GM12865 (cell line): ENCODE measurements around the gene KDM4B.

ENCODE experiments used
- DNase-seq: peaks from one replicate; pipeline ENCODE4 v3.0.0; 2010; ENCODE audit warnings: low read depth
- H3K4me3 ChIP-seq: 2 replicates; pipeline ENCODE4 v1.5.1; 2011; ENCODE audit warnings: mild to moderate bottlenecking, low read depth, low read length, control low read depth
- TF ChIP-seq, protein P1 (sequence below): IDR thresholded peaks from 2 replicates; pipeline ENCODE4 v1.5.1; 2011; ENCODE audit warnings: low read length, control low read depth, low read depth, inconsistent platforms; ENCODE audit not compliant: insufficient read depth; ENCODE audit errors: missing control alignments

The KDM4B gene

DNA sequence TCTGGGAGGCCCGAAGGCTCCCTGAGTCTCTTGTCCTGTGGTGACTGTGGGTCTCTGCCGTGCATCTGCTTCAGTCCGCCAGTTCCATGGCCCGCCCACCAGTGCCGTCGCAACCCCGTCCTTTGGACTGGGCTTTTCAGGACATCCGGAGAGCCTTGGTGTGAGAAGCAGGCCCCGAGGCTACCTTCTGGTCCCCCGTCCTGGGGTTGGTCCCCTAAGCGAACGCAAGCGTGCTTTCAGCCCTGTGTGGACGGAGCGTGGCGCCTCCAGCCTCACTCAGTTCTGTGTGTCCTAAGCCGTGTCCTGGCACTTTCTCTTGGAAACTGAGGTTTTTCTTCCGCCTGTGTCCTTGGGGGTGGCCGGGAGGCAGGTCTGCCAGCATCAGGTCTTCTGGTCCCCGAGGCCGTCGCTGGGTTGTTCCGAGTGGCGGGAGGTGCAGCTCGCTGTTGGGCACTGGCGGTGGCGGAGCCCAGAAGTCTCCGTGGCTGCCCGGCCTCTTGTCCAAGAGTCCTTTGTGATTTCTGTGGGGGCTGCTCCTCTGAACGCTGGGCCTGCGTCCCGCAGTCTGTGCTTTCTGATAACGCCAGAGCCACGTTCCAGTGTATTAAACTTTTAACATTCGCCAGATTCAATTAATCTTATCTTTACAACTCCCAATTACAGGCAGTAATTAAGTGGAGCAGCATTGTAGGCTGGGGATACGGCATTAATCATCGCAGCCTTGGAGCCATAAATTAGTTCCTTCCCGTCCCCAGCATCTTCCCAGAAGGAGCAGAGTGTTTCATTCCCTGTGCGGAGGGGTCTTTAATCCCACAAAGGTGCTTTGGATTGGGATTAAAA lies 99.5 kb downstream of the KDM4B start:
- no peak overlapping the region for H3K4me3 ChIP-seq
- DNase-seq: no peak
- TF ChIP-seq, protein P1, sequence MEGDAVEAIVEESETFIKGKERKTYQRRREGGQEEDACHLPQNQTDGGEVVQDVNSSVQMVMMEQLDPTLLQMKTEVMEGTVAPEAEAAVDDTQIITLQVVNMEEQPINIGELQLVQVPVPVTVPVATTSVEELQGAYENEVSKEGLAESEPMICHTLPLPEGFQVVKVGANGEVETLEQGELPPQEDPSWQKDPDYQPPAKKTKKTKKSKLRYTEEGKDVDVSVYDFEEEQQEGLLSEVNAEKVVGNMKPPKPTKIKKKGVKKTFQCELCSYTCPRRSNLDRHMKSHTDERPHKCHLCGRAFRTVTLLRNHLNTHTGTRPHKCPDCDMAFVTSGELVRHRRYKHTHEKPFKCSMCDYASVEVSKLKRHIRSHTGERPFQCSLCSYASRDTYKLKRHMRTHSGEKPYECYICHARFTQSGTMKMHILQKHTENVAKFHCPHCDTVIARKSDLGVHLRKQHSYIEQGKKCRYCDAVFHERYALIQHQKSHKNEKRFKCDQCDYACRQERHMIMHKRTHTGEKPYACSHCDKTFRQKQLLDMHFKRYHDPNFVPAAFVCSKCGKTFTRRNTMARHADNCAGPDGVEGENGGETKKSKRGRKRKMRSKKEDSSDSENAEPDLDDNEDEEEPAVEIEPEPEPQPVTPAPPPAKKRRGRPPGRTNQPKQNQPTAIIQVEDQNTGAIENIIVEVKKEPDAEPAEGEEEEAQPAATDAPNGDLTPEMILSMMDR: no peak

DNA sequence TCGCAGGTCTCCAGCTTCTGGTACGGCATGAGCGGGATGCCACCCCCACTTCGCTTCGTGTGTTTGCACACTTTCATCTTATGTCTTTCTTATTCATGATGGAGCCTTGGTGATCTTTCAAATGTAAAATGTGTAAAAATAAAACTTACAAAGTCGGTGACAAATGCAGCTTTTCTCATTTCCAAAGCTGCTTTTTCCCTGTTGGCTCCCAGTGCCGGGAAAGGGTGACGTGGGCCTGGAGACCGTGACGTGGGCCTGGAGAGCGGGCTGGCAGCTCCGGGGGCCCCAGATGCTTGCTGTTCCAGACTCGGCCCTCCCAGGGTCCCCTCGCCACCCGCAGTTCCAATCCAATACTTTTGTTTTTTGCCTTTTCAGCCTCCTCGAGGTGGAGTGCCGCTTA lies 101.4 kb downstream of the KDM4B start:
- TF ChIP-seq, protein P1: no peak
- DNase-seq: no peak
- no peak overlapping the region for H3K4me3 ChIP-seq

DNA sequence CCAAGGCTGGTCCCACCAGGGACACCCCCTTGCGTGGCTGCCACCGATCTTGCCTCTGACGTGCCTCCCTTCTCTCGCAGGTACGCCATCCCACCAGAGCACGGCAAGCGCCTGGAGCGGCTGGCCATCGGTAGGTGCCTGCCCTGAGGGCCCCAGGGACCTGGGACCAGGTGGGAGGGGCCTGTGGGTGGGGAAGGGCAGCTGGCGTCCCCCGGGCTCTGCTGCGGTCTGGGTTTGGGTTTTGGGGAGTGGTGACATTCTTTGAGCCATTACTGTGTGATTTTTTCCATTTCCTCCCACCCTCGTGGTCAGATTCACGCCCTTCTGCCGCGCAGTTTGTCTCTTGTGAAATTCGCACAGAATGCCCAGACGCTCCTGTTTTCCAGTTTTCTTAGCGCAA lies 102.0 kb downstream of the KDM4B start:
- TF ChIP-seq, protein P1: no peak
- H3K4me3 ChIP-seq: no peak overlapping the region
- DNase-seq: no peak

DNA sequence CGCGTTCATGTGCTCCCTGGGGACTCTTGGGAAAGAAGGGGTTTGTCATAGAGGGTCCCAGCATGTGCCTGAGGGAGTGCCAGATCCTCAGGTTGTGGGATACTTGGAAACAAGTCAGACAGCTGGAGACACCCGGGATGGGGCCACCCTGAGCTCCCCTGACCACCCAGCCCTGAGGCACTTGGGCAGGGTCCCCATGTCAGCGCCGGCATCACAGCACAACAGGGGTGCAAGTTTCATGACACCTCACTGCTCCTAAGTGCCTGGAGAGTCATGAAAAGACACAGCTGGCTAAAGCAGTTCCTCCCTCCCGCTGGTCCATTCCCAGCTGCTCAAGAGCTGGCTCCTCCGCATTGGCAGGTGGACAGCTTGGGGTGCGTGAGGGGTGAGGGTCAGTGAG lies 102.7 kb downstream of the KDM4B start:
- no peak overlapping the region for H3K4me3 ChIP-seq
- TF ChIP-seq, protein P1: no peak
- no peak for DNase-seq

DNA sequence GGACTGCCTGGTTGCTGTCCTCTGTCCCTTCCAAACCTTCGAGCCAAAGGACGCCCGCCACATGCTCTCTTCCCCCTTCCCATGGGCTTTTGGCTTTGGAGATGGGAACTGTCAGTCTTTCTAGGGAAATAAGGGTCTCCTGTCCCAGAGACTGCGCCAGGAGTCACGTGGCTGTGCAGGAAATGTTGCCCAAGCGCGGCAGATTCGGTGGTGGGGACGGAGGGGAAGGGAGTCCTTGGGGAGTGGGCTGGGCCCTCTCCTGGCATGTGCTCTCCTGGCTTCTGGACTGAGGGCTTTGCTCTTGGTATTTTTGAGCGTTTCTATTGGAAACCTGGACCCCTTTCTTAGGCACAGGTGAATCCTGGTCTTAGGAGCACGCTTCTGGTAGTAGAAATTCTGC lies 103.2 kb downstream of the KDM4B start:
- TF ChIP-seq, protein P1: no peak
- no peak overlapping the region for H3K4me3 ChIP-seq
- no peak for DNase-seq

DNA sequence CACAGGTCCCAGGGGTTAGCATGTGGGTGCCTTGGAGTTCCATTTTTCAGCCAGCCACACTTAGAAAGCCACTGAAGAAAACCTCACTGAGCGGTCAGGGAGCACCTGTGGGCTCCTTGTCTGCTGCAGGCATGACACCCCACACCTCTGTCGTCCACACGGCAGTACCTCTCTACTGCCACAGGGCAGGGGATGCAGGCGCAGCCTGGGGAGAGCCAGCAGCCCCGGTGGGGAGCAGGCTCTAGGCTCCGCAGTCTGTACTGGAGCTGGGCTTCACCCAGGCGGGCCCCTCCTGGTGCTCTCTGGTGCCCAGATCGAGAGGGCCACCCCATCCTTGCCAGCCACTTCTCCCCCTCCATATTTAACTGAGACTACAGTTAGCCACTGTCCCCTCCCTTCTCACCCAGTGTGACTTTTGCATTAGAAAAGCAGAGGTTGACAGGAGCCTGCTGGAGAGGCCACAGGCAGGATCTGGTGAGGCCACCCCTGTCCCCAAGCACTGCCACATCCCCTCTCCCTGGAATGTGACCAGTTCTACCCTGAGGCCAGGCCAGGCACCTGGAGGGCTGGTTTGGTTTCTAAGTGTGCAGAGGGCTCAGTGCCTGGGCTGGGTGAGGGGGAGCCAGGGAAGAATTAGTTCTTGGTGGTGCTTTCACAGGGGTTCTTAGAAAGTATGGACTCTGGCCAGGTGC lies 104.4 kb downstream of the KDM4B start:
- no peak for DNase-seq
- TF ChIP-seq, protein P1: no peak
- no peak overlapping the region for H3K4me3 ChIP-seq

DNA sequence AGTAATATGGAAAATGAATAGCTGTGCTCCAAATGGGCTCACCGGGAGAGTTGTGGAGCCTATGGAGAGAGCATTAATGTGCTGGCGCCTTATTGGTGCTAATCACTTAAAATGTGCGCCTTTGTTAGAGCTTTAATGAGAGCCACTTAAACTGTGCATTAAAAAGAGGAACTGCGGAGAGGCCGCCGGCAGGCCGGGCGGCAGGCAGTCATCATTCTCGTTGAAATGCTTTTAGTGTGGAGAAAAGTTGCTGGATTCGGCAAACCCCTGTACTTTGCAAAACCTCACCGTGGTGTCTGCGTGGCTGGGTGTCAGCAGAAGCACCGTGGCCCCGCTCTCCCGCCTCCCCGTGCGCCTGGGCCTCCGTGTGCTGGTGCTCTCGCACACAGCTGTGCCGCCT lies 105.5 kb downstream of the KDM4B start:
- no peak overlapping the region for H3K4me3 ChIP-seq
- TF ChIP-seq, protein P1: no peak
- no peak for DNase-seq
